NCI-H748 (cell line): Measurements from ENCODE around the gene MRPL3.

ENCODE experiments used
- DNase-seq: peaks from one replicate; lab custom pipeline; 2025; ENCODE audit not compliant: unreplicated experiment; lab: John Stamatoyannopoulos, UW

Gene MRPL3

GRCh38 chr3:131502530-131503319, at the start of gene MRPL3:
TSS of gene MRPL3 (minus strand) at chr3:131502971. CDS start at chr3:131502821, 150 bp downstream.
- peak; percentile 91 for DNase-seq

GRCh38 chr3:131551761-131552160, 49.0 kb upstream of the MRPL3 start:
- DNase-seq, result no peak

- no peak for DNase-seq
Measured at GRCh38 chr3:131550562-131551465, 48.0 kb upstream of the MRPL3 start.

GRCh38 chr3:131549340-131549739, 46.6 kb upstream of the MRPL3 start:
- DNase-seq, result no peak

- no peak for DNase-seq
Measured at GRCh38 chr3:131547585-131547984, 44.8 kb upstream of the MRPL3 start.

- DNase-seq, result no peak
Measured at GRCh38 chr3:131546441-131546840, 43.7 kb upstream of the MRPL3 start.

GRCh38 chr3:131544557-131544956, 41.8 kb upstream of the MRPL3 start:
- no peak for DNase-seq

GRCh38 chr3:131543714-131544113, 40.9 kb upstream of the MRPL3 start:
- no peak for DNase-seq

GRCh38 chr3:131541288-131541687, 38.5 kb upstream of the MRPL3 start:
- no peak for DNase-seq

- no peak for DNase-seq
Measured at GRCh38 chr3:131540821-131541220, 38.0 kb upstream of the MRPL3 start.

GRCh38 chr3:131540143-131540542, 37.4 kb upstream of the MRPL3 start:
- DNase-seq, result no peak

- no peak for DNase-seq
Measured at GRCh38 chr3:131538968-131539367, 36.2 kb upstream of the MRPL3 start.

GRCh38 chr3:131537531-131537930, 34.8 kb upstream of the MRPL3 start:
- DNase-seq, result no peak

- DNase-seq, result no peak
Measured at GRCh38 chr3:131535596-131535995, 32.8 kb upstream of the MRPL3 start.

- DNase-seq, result no peak
Measured at GRCh38 chr3:131535131-131535530, 32.4 kb upstream of the MRPL3 start.

- no peak for DNase-seq
Measured at GRCh38 chr3:131532645-131533044, 29.9 kb upstream of the MRPL3 start.

- no peak for DNase-seq
Measured at GRCh38 chr3:131530843-131531242, 28.1 kb upstream of the MRPL3 start.

- DNase-seq, result no peak
Measured at GRCh38 chr3:131530388-131530787, 27.6 kb upstream of the MRPL3 start.

- DNase-seq, result no peak
Measured at GRCh38 chr3:131526801-131527347, 24.1 kb upstream of the MRPL3 start.

GRCh38 chr3:131518680-131519079, 15.9 kb upstream of the MRPL3 start:
- no peak for DNase-seq

- no peak for DNase-seq
Measured at GRCh38 chr3:131505421-131505820, 2.6 kb upstream of the MRPL3 start.

GRCh38 chr3:131503320-131503635, 507 bp upstream of the MRPL3 start:
- peak; percentile 22 for DNase-seq
